Thymus (tissue), 11 donors: Measurements from ENCODE around the gene GNG3. TPM values are rescaled to one million over a fixed set of nuclear protein-coding genes. Genes with fewer than 3 reads are reported as not detected.

ENCODE experiments used
- DNase-seq, 9 donors: peaks; one replicate each; pipeline ENCODE4 v3.0.0-alpha.2; 2013; ENCODE audit warnings: low spot score in 9 of 9, low read depth in 6 of 9, missing footprints in 1 of 9
- H3K27ac ChIP-seq, 2 donors: one replicate each; pipeline ENCODE4 v1.5.1; 2013; ENCODE audit warnings: control low read depth in 1 of 2, low read depth in 1 of 2, low read length in 1 of 2, mild to moderate bottlenecking in 1 of 2, moderate library complexity in 1 of 2
- H3K27me3 ChIP-seq, 2 donors: one replicate each; pipeline ENCODE4 v1.5.1; 2013; ENCODE audit warnings: low read length in 1 of 2; ENCODE audit not compliant: control insufficient read depth in 2 of 2, insufficient read depth in 1 of 2
- H3K36me3 ChIP-seq, 2 donors: one replicate each; pipeline ENCODE4 v1.5.1; 2013; ENCODE audit warnings: low read length in 1 of 2, mild to moderate bottlenecking in 1 of 2, moderate library complexity in 1 of 2; ENCODE audit not compliant: control insufficient read depth in 2 of 2, insufficient read depth in 2 of 2
- H3K4me1 ChIP-seq, 2 donors: one replicate each; pipeline ENCODE4 v1.5.1; 2013; ENCODE audit warnings: low read length in 2 of 2; ENCODE audit not compliant: control insufficient read depth in 2 of 2, insufficient read depth in 2 of 2
- H3K4me3 ChIP-seq, 2 donors: one replicate each; pipeline ENCODE4 v1.5.1; 2013; ENCODE audit warnings: low read length in 2 of 2, control low read depth in 1 of 2, mild to moderate bottlenecking in 1 of 2
- H3K9me3 ChIP-seq, 2 donors: one replicate each; pipeline ENCODE4 v1.5.1; 2013; ENCODE audit warnings: low read length in 1 of 2, mild to moderate bottlenecking in 1 of 2; ENCODE audit not compliant: control insufficient read depth in 2 of 2, insufficient read depth in 1 of 2
- WGBS: extraction: QIAGEN DNeasy Blood & Tissue Kit; methylation state at CpG from one replicate; pipeline ENCODE4 v1.1.7; 2013; 5-methylcytosine and 5-hydroxymethylcytosine counted together
- polyA plus RNA-seq: library from polyadenylated mRNA; stranded (reverse); fragments of 200-250 nt; gene quantifications from one replicate; pipeline ENCODE4 v1.2.3, GENCODE V29; 2013
- total RNA-seq: library from RNA; stranded (reverse); fragments of 120-200 nt; gene quantifications from one replicate; pipeline ENCODE4 v1.2.4, GENCODE V29; 2013
- donor health status: healthy.

GNG3 gene
- total and polyA plus RNA-seq, 2 donors = 0.05 to 0.41 TPM

DNA sequence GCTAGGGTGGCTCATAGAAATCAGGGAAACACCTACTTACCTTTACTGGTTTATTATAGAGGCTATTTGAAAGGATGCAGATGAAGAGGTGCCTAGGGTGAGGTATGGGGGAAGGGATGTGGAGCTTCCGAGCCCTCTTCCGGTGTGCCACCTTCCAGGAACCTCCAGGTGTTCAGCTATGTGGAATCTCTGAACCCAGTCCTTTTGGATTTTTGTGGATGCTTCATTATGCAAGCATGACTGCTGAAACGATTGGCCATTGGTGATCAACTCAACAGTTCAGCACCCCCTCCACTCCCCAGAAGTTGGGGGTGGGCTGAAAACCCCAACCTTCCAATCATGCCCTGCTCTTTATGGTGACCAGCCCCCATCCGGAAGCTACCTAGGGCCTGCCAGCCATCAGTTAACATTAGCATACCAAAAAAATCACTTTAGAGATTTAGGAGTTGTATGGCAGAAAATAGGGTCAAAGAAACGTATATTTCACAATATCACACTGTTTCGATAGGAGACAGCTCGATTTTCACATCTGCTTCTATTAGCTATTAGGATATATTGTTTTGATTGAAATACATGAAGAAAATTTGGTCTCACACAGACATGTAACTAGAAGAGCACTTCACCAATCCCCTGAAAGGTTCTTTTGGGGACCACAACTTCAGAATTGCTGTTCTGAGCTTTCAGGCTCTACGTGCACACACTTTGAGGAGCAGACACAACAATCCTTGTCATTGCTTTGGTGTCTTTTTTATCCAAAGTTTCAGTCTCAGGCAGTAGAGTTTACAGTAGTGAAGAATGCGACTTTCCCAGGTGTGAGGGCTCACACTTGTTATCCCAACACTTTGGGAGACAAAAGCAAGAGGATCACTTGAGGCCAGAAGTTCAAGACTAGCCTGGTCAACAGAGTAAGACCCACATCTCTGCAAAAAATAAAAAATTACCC, 50.6 kb downstream of the GNG3 start:
- peaks cover 19 to 26% of the 10 kb centered on the region in 2 donors for H3K4me1 ChIP-seq
- DNase-seq = no peak
- no peaks in the 10 kb centered on the region for H3K9me3 ChIP-seq
- peaks cover 5 to 9% of the 10 kb centered on the region in 2 donors for H3K36me3 ChIP-seq
- no peak overlapping the region for H3K27ac ChIP-seq
- H3K4me3 ChIP-seq = no peak overlapping the region
- H3K27me3 ChIP-seq = no peaks in the 10 kb centered on the region
- WGBS = 91% methylated on average over 9 of the region's 9 CpGs

Other genes with a start within 250 kb of the GNG3 start
- gene AHNAK, start 160.9 kb upstream of the GNG3 start, total RNA-seq = 40.1 TPM
- 35.8 TPM for gene AHNAK, start 160.9 kb upstream of the GNG3 start, polyA plus RNA-seq
- 1,700 TPM for gene EEF1G, start 133.8 kb upstream of the GNG3 start, total RNA-seq
- gene EEF1G, start 133.8 kb upstream of the GNG3 start, polyA plus RNA-seq = 1,365 TPM
- gene TUT1, start 116.2 kb upstream of the GNG3 start, total RNA-seq = 7.8 TPM
- 25.3 TPM for gene TUT1, start 116.2 kb upstream of the GNG3 start, polyA plus RNA-seq
- gene MTA2, start 105.8 kb upstream of the GNG3 start, total RNA-seq = 121 TPM
- gene MTA2, start 105.8 kb upstream of the GNG3 start, polyA plus RNA-seq = 79.3 TPM
- 17.8 TPM for gene EML3, start 94.9 kb upstream of the GNG3 start, total RNA-seq
- gene EML3, start 94.9 kb upstream of the GNG3 start, polyA plus RNA-seq = 99.3 TPM
- gene ROM1, start 94.4 kb upstream of the GNG3 start, total RNA-seq = 1.7 TPM
- 7.6 TPM for gene ROM1, start 94.4 kb upstream of the GNG3 start, polyA plus RNA-seq
- gene B3GAT3, start 85.7 kb upstream of the GNG3 start, total RNA-seq = 29.4 TPM
- 72.2 TPM for gene B3GAT3, start 85.7 kb upstream of the GNG3 start, polyA plus RNA-seq
- gene GANAB, start 61.1 kb upstream of the GNG3 start, total RNA-seq = 95.9 TPM
- 98.4 TPM for gene GANAB, start 61.1 kb upstream of the GNG3 start, polyA plus RNA-seq
- gene INTS5, start 54.4 kb upstream of the GNG3 start, total RNA-seq = 8.6 TPM
- gene INTS5, start 54.4 kb upstream of the GNG3 start, polyA plus RNA-seq = 8.1 TPM
- 111 TPM for gene C11orf98, start 42.5 kb upstream of the GNG3 start, total RNA-seq
- 152 TPM for gene C11orf98, start 42.5 kb upstream of the GNG3 start, polyA plus RNA-seq
- gene CSKMT, start 42.4 kb upstream of the GNG3 start, total RNA-seq = 31.1 TPM
- 64.6 TPM for gene CSKMT, start 42.4 kb upstream of the GNG3 start, polyA plus RNA-seq
- gene UQCC3, start 36.0 kb upstream of the GNG3 start, total RNA-seq = 11.8 TPM
- 19.3 TPM for gene UQCC3, start 36.0 kb upstream of the GNG3 start, polyA plus RNA-seq
- 4.0 TPM for gene LBHD1, start 35.4 kb upstream of the GNG3 start, total RNA-seq
- gene LBHD1, start 35.4 kb upstream of the GNG3 start, polyA plus RNA-seq = 14.0 TPM
- gene UBXN1, start 28.6 kb upstream of the GNG3 start, total RNA-seq = 142 TPM
- 191 TPM for gene UBXN1, start 28.6 kb upstream of the GNG3 start, polyA plus RNA-seq
- 0.80 TPM for gene LRRN4CL, start 18.1 kb upstream of the GNG3 start, total RNA-seq
- gene LRRN4CL, start 18.1 kb upstream of the GNG3 start, polyA plus RNA-seq = 0.75 TPM
- 29.3 TPM for gene BSCL2, start 252 bp upstream of the GNG3 start, total RNA-seq
- gene BSCL2, start 252 bp upstream of the GNG3 start, polyA plus RNA-seq = 76.6 TPM
- gene HNRNPUL2, start 19.8 kb downstream of the GNG3 start, total RNA-seq = 7.7 TPM
- 44.7 TPM for gene HNRNPUL2, start 19.8 kb downstream of the GNG3 start, polyA plus RNA-seq
- gene TTC9C, start 20.8 kb downstream of the GNG3 start, total RNA-seq = 37.8 TPM
- 34.9 TPM for gene TTC9C, start 20.8 kb downstream of the GNG3 start, polyA plus RNA-seq
- 8.9 TPM for gene ZBTB3, start 46.5 kb downstream of the GNG3 start, total RNA-seq
- 7.7 TPM for gene ZBTB3, start 46.5 kb downstream of the GNG3 start, polyA plus RNA-seq
- gene POLR2G, start 53.9 kb downstream of the GNG3 start, total RNA-seq = 172 TPM
- 150 TPM for gene POLR2G, start 53.9 kb downstream of the GNG3 start, polyA plus RNA-seq
- gene TAF6L, start 63.7 kb downstream of the GNG3 start, total RNA-seq = 18.9 TPM
- 26.5 TPM for gene TAF6L, start 63.7 kb downstream of the GNG3 start, polyA plus RNA-seq
- gene TMEM179B, start 79.7 kb downstream of the GNG3 start, total RNA-seq = 36.5 TPM
- 58.2 TPM for gene TMEM179B, start 79.7 kb downstream of the GNG3 start, polyA plus RNA-seq
- 19.9 TPM for gene TMEM223, start 84.3 kb downstream of the GNG3 start, total RNA-seq
- gene TMEM223, start 84.3 kb downstream of the GNG3 start, polyA plus RNA-seq = 18.4 TPM
- 34.4 TPM for gene NXF1, start 97.8 kb downstream of the GNG3 start, total RNA-seq
- 186 TPM for gene NXF1, start 97.8 kb downstream of the GNG3 start, polyA plus RNA-seq
- gene STX5, start 124.4 kb downstream of the GNG3 start, total RNA-seq = 30.0 TPM
- 31.2 TPM for gene STX5, start 124.4 kb downstream of the GNG3 start, polyA plus RNA-seq
- not detected for gene TEX54, start 125.2 kb downstream of the GNG3 start, total RNA-seq
- gene TEX54, start 125.2 kb downstream of the GNG3 start, polyA plus RNA-seq = 1.3 TPM
- 71.2 TPM for gene WDR74, start 131.9 kb downstream of the GNG3 start, total RNA-seq
- 57.2 TPM for gene WDR74, start 131.9 kb downstream of the GNG3 start, polyA plus RNA-seq
- gene SLC3A2, start 173.2 kb downstream of the GNG3 start, total RNA-seq = 69.1 TPM
- 96.6 TPM for gene SLC3A2, start 173.2 kb downstream of the GNG3 start, polyA plus RNA-seq
- gene CHRM1, start 213.7 kb downstream of the GNG3 start, total RNA-seq = not detected
- 0.05 TPM for gene CHRM1, start 213.7 kb downstream of the GNG3 start, polyA plus RNA-seq